GM12891 (cell line): ENCODE data around the gene OR8B4.

Experiments
- DNase-seq: peaks from one replicate; pipeline ENCODE4 v3.0.0; 2011; ENCODE audit warnings: low spot score; ENCODE audit not compliant: insufficient read length
- FAIRE-seq: peaks from 2 replicates; lab custom pipeline; 2011; peaks lifted over from hg19 to GRCh38; lab: Jason Lieb, UNC
- PAX5 ChIP-seq: IDR thresholded peaks from 2 replicates; pipeline ENCODE4 v1.6.1; 2011; ENCODE audit warnings: low read length, moderate library complexity, mild to moderate bottlenecking; ENCODE audit not compliant: insufficient read depth, severe bottlenecking
- POLR2A ChIP-seq: IDR thresholded peaks from 2 replicates; pipeline ENCODE4 v1.6.1; 2011; ENCODE audit warnings: low read depth, low read length, control low read depth
- POLR2AphosphoS5 ChIP-seq: IDR thresholded peaks from 2 replicates; pipeline ENCODE4 v1.6.1; 2011; ENCODE audit warnings: low read depth, low read length, control low read depth
- POU2F2 ChIP-seq: IDR thresholded peaks from 2 replicates; pipeline ENCODE4 v1.6.1; 2011; ENCODE audit warnings: low read depth, mild to moderate bottlenecking, control low read depth, low read length, moderate library complexity
- SPI1 ChIP-seq: IDR thresholded peaks from 2 replicates; pipeline ENCODE4 v1.6.1; 2011; ENCODE audit warnings: low read depth, low read length, control low read depth
- TAF1 ChIP-seq: IDR thresholded peaks from 2 replicates; pipeline ENCODE4 v1.6.1; 2011; ENCODE audit warnings: low read depth, low read length, control low read depth

The OR8B4 gene

GRCh38 chr11:124380585-124380984 is 44.1 kb downstream of the OR8B4 start:
- FAIRE-seq (no peak), DNase-seq (no peak)
- TF ChIP-seq PAX5 (no peak), TAF1 (no peak), SPI1 (no peak), POLR2AphosphoS5 (no peak)

GRCh38 chr11:124376280-124376679 is 48.4 kb downstream of the OR8B4 start:
- FAIRE-seq: no peak
- TF ChIP-seq SPI1: no peak
- no peak for TF ChIP-seq POLR2A
- no peak for TF ChIP-seq POLR2AphosphoS5
- TF ChIP-seq TAF1: no peak
- no peak for TF ChIP-seq PAX5
- no peak for TF ChIP-seq POU2F2
- DNase-seq: no peak
